HepG2 (cell line): Measurements from ENCODE around the gene TBC1D12. TPM values are rescaled to one million over a fixed set of nuclear protein-coding genes. Genes with fewer than 3 reads are reported as not detected.
"Not testable (repeated sequence)": the region's sequence is repeated elsewhere in the genome, so short reads cannot be mapped to it uniquely, and the experiment has no call there.

Experiments used
- ATAC-seq: fragments of 200-7000 bp; cut with Tn5 transposase; 3 replicates; pipeline ENCODE4 v1.9.1; 2020; ENCODE audit warnings: mild to moderate bottlenecking, moderate library complexity
- BruUV-seq: library from RNA; stranded (reverse); fragments of 400-500 nt; replicated peaks from 2 replicates; lab custom pipeline; 2021; lab: Mats Ljungman, UMichigan
- CTCF ChIA-PET: fragments of 300-600 bp; formaldehyde crosslinking; extraction: SDS; loops from one replicate; lab custom pipeline; 2021; ENCODE audit warnings: low total read pairs, inconsistent platforms, low intra/inter-chr PET ratio; lab: Yijun Ruan, JAX
- POLR2A ChIA-PET: fragments of 350-600 bp; sonication (Branson Sonifier 250); formaldehyde crosslinking; loops from one replicate; lab custom pipeline; 2020; ENCODE audit warnings: antibody characterized with exemption, inconsistent platforms; lab: Yijun Ruan, JAX
- DNase-seq: peaks from one replicate; pipeline ENCODE4 v3.0.0-alpha.2; 2015; ENCODE audit warnings: low spot score
- FAIRE-seq: peaks from 3 replicates; lab custom pipeline; 2011; peaks lifted over from hg19 to GRCh38; lab: Jason Lieb, UNC
- H2AFZ ChIP-seq: one replicate; pipeline ENCODE4 v1.6.1; 2011; ENCODE audit warnings: low read length, inconsistent platforms
- H3K27ac ChIP-seq: fragments of 300-600 bp; 3 replicates; pipeline ENCODE4 v1.8.0; 2011; ENCODE audit warnings: mixed run types, mild to moderate bottlenecking, mixed read lengths, low read length, inconsistent platforms; ENCODE audit not compliant: insufficient read depth; ENCODE audit errors: extremely low read length
- H3K27me3 ChIP-seq, 2 experiments: fragments of 200-600 bp in 1 of 2; 2 replicates in 1 of 2; 3 replicates in 1 of 2; pipeline versions ENCODE4 v1.6.0 to v1.8.0; 2011; ENCODE audit warnings: low read length in 2 of 2, mild to moderate bottlenecking in 2 of 2, moderate library complexity in 2 of 2, inconsistent platforms in 1 of 2; ENCODE audit not compliant: insufficient read depth in 2 of 2, control insufficient read depth in 1 of 2
- H3K36me3 ChIP-seq, 2 experiments: fragments of 200-600 bp in 1 of 2; replicated peaks in 1 of 2; 2 replicates in 1 of 2; 3 replicates in 1 of 2; pipeline versions ENCODE4 v1.5.1 to v1.8.0; 2011; ENCODE audit warnings: low read length in 2 of 2, inconsistent platforms in 1 of 2; ENCODE audit not compliant: insufficient read depth in 2 of 2, control insufficient read depth in 1 of 2
- H3K4me1 ChIP-seq: 2 replicates; pipeline ENCODE4 v1.5.1; 2012; ENCODE audit warnings: low read length, inconsistent platforms; ENCODE audit not compliant: insufficient read depth
- H3K4me2 ChIP-seq: 2 replicates; pipeline ENCODE4 v1.6.0; 2011; ENCODE audit warnings: low read depth, low read length, inconsistent platforms
- H3K4me3 ChIP-seq, 3 experiments: fragments of 200-600 bp in 1 of 3; sonication (generic), shearing (Covaris generic) in 1 of 3; replicated peaks in 1 of 3; 2 replicates each; pipeline ENCODE4 v1.5.1; 2011 to 2016; ENCODE audit warnings: low read length in 3 of 3, inconsistent platforms in 2 of 3, low read depth in 2 of 3, mild to moderate bottlenecking in 2 of 3, control low read depth in 1 of 3, mixed read lengths in 1 of 3; ENCODE audit not compliant: insufficient read depth in 1 of 3
- H3K79me2 ChIP-seq: one replicate; pipeline ENCODE4 v1.6.1; 2011; ENCODE audit warnings: low read length, inconsistent platforms; ENCODE audit not compliant: insufficient read depth
- H3K9ac ChIP-seq: 2 replicates; pipeline ENCODE4 v1.6.0; 2011; ENCODE audit warnings: mild to moderate bottlenecking, low read depth, low read length, inconsistent platforms; ENCODE audit not compliant: insufficient read depth
- H3K9me3 ChIP-seq: 2 replicates; pipeline ENCODE4 v1.5.1; 2012; ENCODE audit warnings: mild to moderate bottlenecking, low read length
- H4K20me1 ChIP-seq: 2 replicates; pipeline ENCODE4 v1.6.0; 2011; ENCODE audit warnings: inconsistent platforms, mild to moderate bottlenecking, low read length, moderate library complexity; ENCODE audit not compliant: insufficient read depth
- MAFF ChIP-seq: IDR thresholded peaks from 2 replicates; pipeline ENCODE4 v1.6.1; 2011; ENCODE audit warnings: low read depth, low read length, improper control_type of control experiment
- MAFK ChIP-seq, 2 experiments: IDR thresholded peaks in 1 of 2; conservative IDR thresholded peaks in 1 of 2; 2 replicates each; pipeline ENCODE4 v1.6.1; 2011; ENCODE audit warnings: improper control_type of control experiment in 2 of 2, low read length in 2 of 2
- MYNN ChIP-seq: sonication (generic); formaldehyde crosslinking; IDR thresholded peaks from 2 replicates; pipeline ENCODE4 v1.4.0; 2020; ENCODE audit warnings: mild to moderate bottlenecking, low read depth, missing genetic modification reagents
- STAG1 ChIP-seq: sonication (generic); formaldehyde crosslinking; IDR thresholded peaks from 2 replicates; pipeline ENCODE4 v1.4.0; 2020; ENCODE audit warnings: missing genetic modification reagents
- WGBS: methylation state at CpG from one replicate; pipeline ENCODE4 v1.1.6; 2017; ENCODE audit warnings: low lambda C conversion rate; 5-methylcytosine and 5-hydroxymethylcytosine counted together
- in situ Hi-C: cut with HindIII; loops from 2 replicates; pipeline ENCODE4 v1.10.0; 2017; ENCODE audit warnings: low pct_unique_long_range_greater_than_20kb; ENCODE audit not compliant: extremely low pct_ligation_motif_present
- intact Hi-C: fragments of 100-400 bp; cut with micrococcal nuclease; formaldehyde crosslinking; loops from one replicate; pipeline ENCODE4 v1.10.0; 2022; ENCODE audit not compliant: unreplicated experiment
- polyA plus RNA-seq, 8 experiments: library from polyadenylated mRNA; depleted of rRNA in 3 of 8; stranded (reverse) in 7 of 8; unstranded in 1 of 8; fragments of >200 nt; fragmentation: Illumina TruSeq in 4 of 8; extraction: Trizol in 4 of 8; gene quantifications; 2 replicates each; pipeline versions ENCODE4 v1.2.1 to v1.2.3, GENCODE V29; 2011 to 2016; ENCODE audit warnings: low read depth in 4 of 8, missing spikeins in 1 of 8, mixed read lengths in 1 of 8; ENCODE audit not compliant: insufficient read depth in 1 of 8
- total RNA-seq, 5 experiments: library from RNA; depleted of rRNA; stranded (reverse); fragments of >200 nt; fragmentation: Illumina TruSeq; extraction: Trizol; gene quantifications; 2 replicates each; pipeline ENCODE4 v1.2.3, GENCODE V29; 2016; ENCODE audit warnings: low read depth in 1 of 5

The TBC1D12 gene
- total and polyA plus RNA-seq, 2 of the 13 experiments (the other 11 are each of a cell fraction or from before 2014, with no cell fraction given), result 5.7 to 6.2 TPM

DNA sequence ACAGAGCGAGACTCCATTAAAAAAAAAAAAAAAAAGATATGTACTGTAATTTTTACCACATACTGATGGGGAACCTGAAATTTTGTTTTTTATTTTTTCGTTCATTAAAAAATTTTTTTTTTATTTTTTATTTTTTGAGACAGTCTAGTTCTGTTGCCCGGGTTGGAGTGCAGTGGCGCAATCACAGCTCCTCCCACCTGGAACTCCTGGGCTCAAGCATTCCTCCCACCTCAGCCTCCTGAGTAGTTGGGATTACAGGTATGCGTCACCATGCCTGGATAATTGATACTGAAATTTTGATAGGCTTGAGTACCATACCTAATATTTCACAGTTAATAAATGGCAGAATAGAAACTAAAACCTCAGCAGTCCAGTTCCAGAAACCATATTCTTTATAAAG is 122.4 kb downstream of the TBC1D12 start:
- no TSS peak for BruUV-seq
- in situ Hi-C loops (no loop called here), intact Hi-C loops (no loop called here)
- ChIA-PET POLR2A (no interaction called here), CTCF (no interaction called here)
- Histone ChIP-seq H4K20me1 (no peaks in the 10 kb centered on the region), H3K4me1 (0 out of 2 replicates have a peak, but pooled peaks cover under 1% of the 10 kb centered on the region), H3K4me2 (no peak overlapping the region), H3K36me3 (0 out of 5 replicates have a peak, but pooled peaks cover 0 to 3% of the 10 kb centered on the region in 2 experiments), H3K9me3 (no peaks in the 10 kb centered on the region), H3K4me3 (no peak overlapping the region), H3K79me2 (no peaks in the 10 kb centered on the region), H3K27me3 (no peaks in the 10 kb centered on the region), H3K27ac (no peak overlapping the region), H2AFZ (no peak overlapping the region), H3K9ac (no peak overlapping the region)
- ATAC-seq, result no peak
- DNase-seq, result no peak
- no peak for FAIRE-seq
- no peak for TF ChIP-seq MYNN (CRISPR knock-in tag)
- WGBS, result 95% methylated on average over 5 of the region's 5 CpGs

DNA sequence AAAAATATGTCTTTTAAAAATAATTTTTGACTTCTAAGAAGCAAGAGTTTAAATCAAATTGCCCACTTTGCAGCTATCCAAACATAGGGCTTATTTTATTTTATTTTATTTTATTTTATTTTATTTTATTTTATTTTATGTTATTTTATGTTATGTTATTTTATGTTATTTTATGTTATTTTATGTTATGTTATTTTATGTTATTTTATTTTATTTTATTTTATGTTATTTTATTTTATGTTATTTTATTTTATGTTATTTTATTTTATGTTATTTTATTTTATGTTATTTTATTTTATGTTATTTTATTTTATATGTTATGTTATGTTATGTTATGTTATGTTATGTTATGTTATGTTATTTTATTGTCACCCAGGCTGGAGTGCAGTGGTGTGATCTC is 129.2 kb downstream of the TBC1D12 start:
- FAIRE-seq, H3K9me3 ChIP-seq, H3K36me3 ChIP-seq, CTCF ChIA-PET, H4K20me1 ChIP-seq, intact Hi-C loops, H3K79me2 ChIP-seq, H3K4me2 ChIP-seq, H2AFZ ChIP-seq, H3K4me3 ChIP-seq, DNase-seq, H3K9ac ChIP-seq, in situ Hi-C loops, ATAC-seq, H3K27ac ChIP-seq, H3K27me3 ChIP-seq, H3K4me1 ChIP-seq, POLR2A ChIA-PET, BruUV-seq: not testable (repeated sequence)

DNA sequence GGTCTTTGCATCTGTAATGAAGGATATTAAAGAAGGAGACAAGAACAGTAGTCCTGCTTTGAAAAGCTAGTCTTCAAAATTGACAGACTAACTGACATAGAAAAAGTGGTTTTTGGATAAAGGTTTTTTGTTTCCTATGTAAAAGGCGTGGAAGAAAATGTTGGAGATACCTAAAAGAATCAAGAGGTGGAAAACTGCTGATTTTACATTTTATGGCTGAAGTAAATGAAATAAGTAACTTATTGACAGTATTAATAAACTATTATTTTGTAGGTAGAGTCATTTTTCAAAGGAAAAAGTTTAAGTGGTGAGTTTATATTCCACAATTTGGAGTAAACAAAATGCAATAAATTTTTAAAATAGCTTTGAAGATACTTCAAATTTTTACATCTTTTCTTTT is 130.7 kb downstream of the TBC1D12 start:
- no peaks in the 10 kb centered on the region for H3K27me3 ChIP-seq
- DNase-seq (no peak), FAIRE-seq (no peak), ATAC-seq (no peak)
- no peaks in the 10 kb centered on the region for H3K79me2 ChIP-seq
- H3K27ac ChIP-seq, result no peak overlapping the region
- no peaks in the 10 kb centered on the region for H3K4me1 ChIP-seq
- H3K4me2 ChIP-seq, result no peak overlapping the region
- no TSS peak for BruUV-seq
- H3K9me3 ChIP-seq, result no peaks in the 10 kb centered on the region
- TF ChIP-seq MAFF (peak; percentile 80), MAFK (conservative IDR thresholded peaks at IDR 0.05 in 1 of 2, IDR thresholded peaks at IDR 0.05 in 1 of 2; ENCODE audit: low read length in 2 of 2) (peak; percentile 70 to 85), STAG1 (CRISPR knock-in tag) (no peak)
- ChIA-PET POLR2A (no interaction called here), CTCF (no interaction called here)
- 91% methylated on average over 1 of the region's 1 CpG for WGBS
- in situ Hi-C loops, result no loop called here
- H2AFZ ChIP-seq, result no peak overlapping the region
- H3K9ac ChIP-seq, result no peak overlapping the region
- no peak overlapping the region for H3K4me3 ChIP-seq
- peaks cover 0 to 3% of the 10 kb centered on the region in 2 experiments; a peak in 2 of 5 replicates for H3K36me3 ChIP-seq
- intact Hi-C loops, result no loop called here
- no peaks in the 10 kb centered on the region for H4K20me1 ChIP-seq
